A673 (cell line): ENCODE data around the gene SEC22B. TPM values are rescaled to one million over a fixed set of nuclear protein-coding genes. Genes with fewer than 3 reads are reported as not detected.
A peak's percentile ranks its signal among the peaks of the same experiment; 100 is the strongest.
"Not testable (repeated sequence)": the region's sequence is repeated elsewhere in the genome, so short reads cannot be mapped to it uniquely, and the experiment has no call there.

Experiments used
- BruUV-seq: library from RNA; stranded (reverse); fragments of 400-500 nt; replicated peaks from 2 replicates; lab custom pipeline; 2021; lab: Mats Ljungman, UMichigan
- CTCF ChIA-PET: fragments of 300-600 bp; sonication (Branson Sonifier 250); formaldehyde crosslinking; loops from one replicate; lab custom pipeline; 2022; ENCODE audit warnings: antibody characterized with exemption; lab: Charles Lee
- POLR2A ChIA-PET: fragments of 300-600 bp; sonication (Branson Sonifier 250); formaldehyde crosslinking; loops from one replicate; lab custom pipeline; 2022; ENCODE audit warnings: antibody characterized with exemption; ENCODE audit not compliant: low non-redundant PET; lab: Charles Lee
- DNase-seq: peaks from one replicate; pipeline ENCODE4 v3.0.0-alpha.2; 2015; ENCODE audit warnings: low spot score
- H3K27ac ChIP-seq: fragments of 200-600 bp; sonication (generic); 2 replicates; pipeline ENCODE4 v1.5.1; 2016; ENCODE audit warnings: mixed run types, low read depth, mild to moderate bottlenecking, mixed read lengths, antibody characterized with exemption, low read length; ENCODE audit not compliant: poor library complexity, severe bottlenecking
- H3K27me3 ChIP-seq: fragments of 200-600 bp; sonication (generic); replicated peaks from 2 replicates; pipeline ENCODE4 v1.6.1; 2017; ENCODE audit warnings: mixed run types, low read depth, mild to moderate bottlenecking, mixed read lengths, antibody characterized with exemption, low read length; ENCODE audit not compliant: insufficient read depth, poor library complexity
- H3K36me3 ChIP-seq: fragments of 200-600 bp; sonication (generic); 2 replicates; pipeline ENCODE4 v1.6.1; 2016; ENCODE audit warnings: mixed run types, mild to moderate bottlenecking, mixed read lengths, antibody characterized with exemption, low read length; ENCODE audit not compliant: insufficient read depth, poor library complexity, severe bottlenecking
- H3K4me1 ChIP-seq: fragments of 200-600 bp; sonication (generic); 2 replicates; pipeline ENCODE4 v1.6.1; 2017; ENCODE audit warnings: mixed run types, mild to moderate bottlenecking, mixed read lengths, antibody characterized with exemption, low read length; ENCODE audit not compliant: insufficient read depth, poor library complexity, severe bottlenecking
- H3K4me3 ChIP-seq: fragments of 200-600 bp; sonication (generic); 2 replicates; pipeline ENCODE4 v1.5.1; 2016; ENCODE audit warnings: low read depth, mixed run types, mild to moderate bottlenecking, mixed read lengths, low read length; ENCODE audit not compliant: poor library complexity, severe bottlenecking
- H3K9me3 ChIP-seq: fragments of 200-600 bp; sonication (generic); 2 replicates; pipeline ENCODE4 v1.6.1; 2016; ENCODE audit warnings: mixed run types, low read depth, mild to moderate bottlenecking, mixed read lengths, antibody characterized with exemption, low read length; ENCODE audit not compliant: poor library complexity, severe bottlenecking
- intact Hi-C: fragments of 100-400 bp; cut with micrococcal nuclease; formaldehyde crosslinking; loops from one replicate; pipeline ENCODE4 v1.10.0; 2022; ENCODE audit not compliant: unreplicated experiment
- total RNA-seq: library from RNA; stranded (reverse); gene quantifications from 2 replicates; pipeline ENCODE4 v1.2.3, GENCODE V29; 2021
- TF ChIP-seq, protein P1 (sequence below): fragments of 300-800, 200-600 bp; sonication (generic); conservative IDR thresholded peaks from 2 replicates; pipeline ENCODE4 v1.5.1; 2017; ENCODE audit warnings: low read depth, mild to moderate bottlenecking, antibody characterized with exemption, low read length, moderate library complexity, mixed read lengths

Gene SEC22B
- total RNA-seq, 1 experiment from 2014 or later, result 32.3 TPM

DNA sequence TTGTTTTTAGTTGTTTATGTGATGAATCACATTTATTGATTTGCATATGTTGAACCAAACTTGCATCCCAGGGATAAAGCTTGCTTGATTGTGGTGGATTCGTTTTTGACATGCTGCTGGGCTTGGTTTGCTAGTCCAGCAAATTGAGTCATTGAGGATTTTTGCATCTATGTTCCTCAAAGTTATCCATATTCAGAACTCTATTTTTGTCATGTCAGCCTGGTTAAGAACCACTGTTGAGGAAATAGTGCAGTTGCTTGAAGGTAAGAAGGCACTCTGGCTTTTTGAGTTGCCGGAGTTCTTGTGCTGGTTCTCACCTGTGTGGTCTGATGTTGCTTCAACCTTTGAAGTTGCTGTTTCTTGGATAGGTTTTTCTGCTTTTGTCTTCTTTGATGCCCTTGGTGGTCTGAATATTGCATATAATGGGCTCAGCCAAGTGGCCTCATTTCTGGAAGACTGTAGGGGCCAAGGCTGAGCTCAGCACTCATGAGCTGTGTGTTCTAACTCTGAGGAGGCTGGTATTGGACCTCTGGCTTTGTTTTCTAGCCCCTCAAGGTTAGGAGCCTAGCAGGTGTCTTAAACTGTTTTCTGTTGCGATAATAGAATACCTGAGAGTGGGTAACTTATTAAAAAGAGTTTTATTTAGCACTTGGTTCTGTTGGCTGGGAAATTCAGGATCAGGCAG lies 26.0 kb downstream of the SEC22B start:
- H3K27me3 ChIP-seq, H3K4me3 ChIP-seq, H3K27ac ChIP-seq, H3K4me1 ChIP-seq, H3K36me3 ChIP-seq, CTCF ChIA-PET, intact Hi-C loops, H3K9me3 ChIP-seq, DNase-seq, BruUV-seq, POLR2A ChIA-PET: not testable (repeated sequence)

DNA sequence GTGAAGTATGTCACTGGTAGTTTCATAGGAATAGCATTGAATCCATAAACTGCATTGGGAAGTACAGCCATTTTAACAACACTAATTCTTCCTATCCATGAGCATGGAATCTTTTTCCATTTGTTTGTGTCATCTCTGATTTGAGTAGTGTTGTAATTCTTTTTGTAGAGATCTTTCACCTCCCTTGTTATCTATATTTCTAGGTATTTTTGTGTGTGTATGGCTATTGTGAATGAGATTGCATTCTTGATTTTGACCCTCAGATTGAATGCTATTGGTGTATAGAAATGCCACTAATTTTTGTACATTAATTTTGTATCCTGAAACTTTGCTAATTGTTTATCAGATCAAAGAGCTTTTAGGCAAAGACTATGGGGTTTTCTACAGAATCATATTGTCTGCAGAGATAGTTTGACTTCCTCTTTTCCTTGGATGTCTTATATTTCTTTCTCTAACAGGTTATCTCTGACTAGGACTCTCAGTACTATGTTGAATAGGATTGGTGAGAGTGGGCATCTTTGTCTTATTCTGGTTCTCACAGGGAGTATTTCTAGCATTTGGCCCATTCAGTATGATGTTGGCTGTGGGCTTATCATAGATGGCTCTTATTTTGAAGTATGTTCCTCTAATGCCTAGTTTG lies 26.8 kb downstream of the SEC22B start:
- POLR2A ChIA-PET, DNase-seq, H3K4me3 ChIP-seq, H3K27me3 ChIP-seq, H3K36me3 ChIP-seq, H3K4me1 ChIP-seq, BruUV-seq, H3K9me3 ChIP-seq, H3K27ac ChIP-seq, CTCF ChIA-PET: not testable (repeated sequence)
- intact Hi-C loops, result loop anchor here (5.0 kb wide), 1 partner anchor 277 kb away; no protein-coding TSS in a partner anchor

DNA sequence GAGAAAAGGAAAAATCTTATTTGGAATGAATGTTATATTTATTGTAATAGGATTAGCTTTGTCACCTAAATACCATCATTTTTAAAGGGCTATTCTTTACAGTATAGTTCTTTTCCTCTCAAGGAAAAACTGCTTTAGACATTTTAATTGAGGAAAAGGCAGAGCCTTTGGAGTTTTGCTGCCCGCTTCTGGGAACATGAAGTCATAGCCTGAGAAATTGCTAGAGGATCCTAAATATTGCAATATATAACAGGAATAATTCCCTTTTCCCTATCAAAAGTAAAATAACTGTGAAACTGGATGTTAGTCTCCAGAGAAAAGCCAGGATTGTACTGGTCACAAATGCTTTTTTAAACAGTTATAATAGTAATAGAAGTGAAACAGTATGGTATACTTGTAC lies 30.5 kb downstream of the SEC22B start:
- POLR2A ChIA-PET, H3K36me3 ChIP-seq, H3K4me3 ChIP-seq, H3K27ac ChIP-seq, H3K27me3 ChIP-seq, BruUV-seq, CTCF ChIA-PET, H3K4me1 ChIP-seq, H3K9me3 ChIP-seq: not testable (repeated sequence)
- DNase-seq, result peak; percentile 7
- intact Hi-C loops, result loop anchor here (5.0 kb wide), 1 partner anchor 274 kb away; no protein-coding TSS in a partner anchor
- TF ChIP-seq, protein P1, sequence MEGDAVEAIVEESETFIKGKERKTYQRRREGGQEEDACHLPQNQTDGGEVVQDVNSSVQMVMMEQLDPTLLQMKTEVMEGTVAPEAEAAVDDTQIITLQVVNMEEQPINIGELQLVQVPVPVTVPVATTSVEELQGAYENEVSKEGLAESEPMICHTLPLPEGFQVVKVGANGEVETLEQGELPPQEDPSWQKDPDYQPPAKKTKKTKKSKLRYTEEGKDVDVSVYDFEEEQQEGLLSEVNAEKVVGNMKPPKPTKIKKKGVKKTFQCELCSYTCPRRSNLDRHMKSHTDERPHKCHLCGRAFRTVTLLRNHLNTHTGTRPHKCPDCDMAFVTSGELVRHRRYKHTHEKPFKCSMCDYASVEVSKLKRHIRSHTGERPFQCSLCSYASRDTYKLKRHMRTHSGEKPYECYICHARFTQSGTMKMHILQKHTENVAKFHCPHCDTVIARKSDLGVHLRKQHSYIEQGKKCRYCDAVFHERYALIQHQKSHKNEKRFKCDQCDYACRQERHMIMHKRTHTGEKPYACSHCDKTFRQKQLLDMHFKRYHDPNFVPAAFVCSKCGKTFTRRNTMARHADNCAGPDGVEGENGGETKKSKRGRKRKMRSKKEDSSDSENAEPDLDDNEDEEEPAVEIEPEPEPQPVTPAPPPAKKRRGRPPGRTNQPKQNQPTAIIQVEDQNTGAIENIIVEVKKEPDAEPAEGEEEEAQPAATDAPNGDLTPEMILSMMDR, result 0 out of 2 replicates have a peak, but pooled peaks have one; percentile 36

DNA sequence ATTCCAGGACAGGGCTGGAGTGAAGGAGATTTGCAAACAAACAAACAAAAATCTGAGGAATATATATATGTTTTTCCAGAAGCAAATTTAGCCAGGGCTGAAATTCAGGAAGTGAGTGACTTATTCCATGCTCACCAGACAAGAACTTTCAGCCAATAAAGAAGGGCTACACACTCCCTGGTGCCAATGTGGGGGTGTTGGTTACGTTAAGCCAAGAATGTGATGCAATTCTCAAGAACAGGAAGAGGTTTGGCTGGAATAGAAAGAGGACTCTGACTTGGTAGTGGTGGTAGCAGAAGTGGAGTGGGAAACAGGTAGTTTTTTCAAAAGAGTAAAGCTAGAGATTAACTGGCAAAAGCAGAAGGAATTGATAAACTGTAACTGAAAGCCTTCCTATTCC lies 31.7 kb downstream of the SEC22B start:
- H3K9me3 ChIP-seq, CTCF ChIA-PET, H3K36me3 ChIP-seq, POLR2A ChIA-PET, H3K4me1 ChIP-seq, H3K27ac ChIP-seq, H3K4me3 ChIP-seq, DNase-seq, H3K27me3 ChIP-seq, BruUV-seq: not testable (repeated sequence)
- intact Hi-C loops, result loop anchor here (5.0 kb wide), 1 partner anchor 272 kb away; no protein-coding TSS in a partner anchor

DNA sequence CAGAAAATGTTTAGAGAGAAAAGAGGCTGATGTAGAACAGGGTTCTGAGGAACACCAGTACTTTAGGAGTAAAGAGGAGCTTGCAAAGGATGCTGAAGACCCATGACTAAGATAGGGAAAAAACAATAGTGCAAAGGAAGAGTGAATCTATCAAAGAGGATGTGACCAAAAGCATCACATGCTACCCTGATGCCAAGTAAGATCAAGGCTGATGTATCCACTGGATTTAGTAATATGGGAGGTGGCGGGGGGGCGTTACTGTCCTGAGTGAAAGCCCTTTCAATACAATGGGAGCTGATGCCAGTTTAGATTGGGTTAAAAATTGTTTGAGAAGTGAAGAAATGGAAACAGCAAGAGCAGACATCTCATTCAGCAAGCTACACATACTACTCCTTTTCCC lies 32.2 kb downstream of the SEC22B start:
- H3K27ac ChIP-seq, DNase-seq, BruUV-seq, H3K4me1 ChIP-seq, H3K27me3 ChIP-seq, POLR2A ChIA-PET, H3K9me3 ChIP-seq, CTCF ChIA-PET, intact Hi-C loops, H3K36me3 ChIP-seq, H3K4me3 ChIP-seq: not testable (repeated sequence)

DNA sequence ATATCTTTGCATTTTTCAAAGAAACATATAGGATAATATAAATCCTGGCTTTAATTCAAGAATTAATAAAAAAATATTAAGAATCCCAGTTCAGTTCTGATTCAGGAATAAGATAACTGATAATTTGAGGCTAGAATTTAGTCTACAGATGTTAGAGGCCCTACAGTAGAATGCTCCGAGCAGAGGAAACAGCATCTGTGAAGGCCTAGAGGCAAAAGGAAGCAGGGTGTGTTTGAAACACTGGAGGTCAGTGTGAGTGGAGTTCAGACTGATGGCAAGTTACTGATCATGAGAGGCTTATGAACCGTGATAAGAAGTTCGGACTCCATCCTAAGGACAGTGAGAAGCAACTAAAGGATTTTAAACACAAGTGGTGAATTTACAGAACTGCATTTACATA lies 33.0 kb downstream of the SEC22B start:
- intact Hi-C loops, H3K4me3 ChIP-seq, POLR2A ChIA-PET, H3K27me3 ChIP-seq, CTCF ChIA-PET, H3K4me1 ChIP-seq, H3K36me3 ChIP-seq, BruUV-seq, H3K9me3 ChIP-seq, H3K27ac ChIP-seq, DNase-seq: not testable (repeated sequence)
